BE2C (cell line): Measurements from ENCODE around the gene DZIP3.
"Not testable (repeated sequence)": the region's sequence is repeated elsewhere in the genome, so short reads cannot be mapped to it uniquely, and the experiment has no call there.

Experiments
- DNase-seq: peaks from one replicate; pipeline ENCODE4 v3.0.0-alpha.2; 2020
- H3K27me3 ChIP-seq: fragments of 250-450 bp; sonication (Bioruptor Pico); 2 replicates; pipeline ENCODE4 v1.5.1; 2020; ENCODE audit warnings: mild to moderate bottlenecking
- H3K36me3 ChIP-seq: fragments of 250-450 bp; sonication (Bioruptor Pico); 2 replicates; pipeline ENCODE4 v1.5.1; 2020; ENCODE audit warnings: mild to moderate bottlenecking
- H3K4me1 ChIP-seq: fragments of 250-450 bp; sonication (Bioruptor Pico); 2 replicates; pipeline ENCODE4 v1.5.1; 2020
- H3K4me3 ChIP-seq: 2 replicates; pipeline ENCODE4 v1.5.1; 2011; ENCODE audit warnings: low read depth, low read length
- H3K9me3 ChIP-seq: fragments of 250-450 bp; sonication (Bioruptor Pico); 2 replicates; pipeline ENCODE4 v1.5.1; 2020
- CTCF ChIP-seq: IDR thresholded peaks from 2 replicates; pipeline ENCODE4 v1.5.1; 2012; ENCODE audit warnings: mild to moderate bottlenecking, low read depth, low read length

DZIP3 gene

GRCh38 chr3:108602935-108603294, 13.4 kb downstream of the DZIP3 start:
- no peak for DNase-seq
- TF ChIP-seq CTCF = no peak
- no peaks in the 10 kb centered on the region for H3K4me1 ChIP-seq
- no peak overlapping the region for H3K4me3 ChIP-seq
- no peaks in the 10 kb centered on the region for H3K27me3 ChIP-seq
- no peaks in the 10 kb centered on the region for H3K9me3 ChIP-seq
- H3K36me3 ChIP-seq = no peaks in the 10 kb centered on the region

- DNase-seq = no peak
- Histone ChIP-seq H3K36me3 (no peaks in the 10 kb centered on the region), H3K27me3 (no peaks in the 10 kb centered on the region), H3K4me1 (no peaks in the 10 kb centered on the region), H3K9me3 (no peaks in the 10 kb centered on the region), H3K4me3 (no peak overlapping the region)
- TF ChIP-seq CTCF = no peak
Measured at GRCh38 chr3:108603691-108604090, 14.2 kb downstream of the DZIP3 start.

GRCh38 chr3:108605028-108605427, 15.5 kb downstream of the DZIP3 start:
- Histone ChIP-seq H3K9me3 (no peaks in the 10 kb centered on the region), H3K27me3 (no peaks in the 10 kb centered on the region), H3K36me3 (no peaks in the 10 kb centered on the region), H3K4me1 (no peaks in the 10 kb centered on the region), H3K4me3 (no peak overlapping the region)
- TF ChIP-seq CTCF = no peak
- DNase-seq = no peak

- H3K36me3 ChIP-seq = no peaks in the 10 kb centered on the region
- no peak for TF ChIP-seq CTCF
- no peaks in the 10 kb centered on the region for H3K9me3 ChIP-seq
- H3K4me1 ChIP-seq = no peaks in the 10 kb centered on the region
- H3K4me3 ChIP-seq = no peak overlapping the region
- no peak for DNase-seq
- H3K27me3 ChIP-seq = no peaks in the 10 kb centered on the region
Measured at GRCh38 chr3:108605491-108605890, 16.0 kb downstream of the DZIP3 start.

- H3K4me3 ChIP-seq = no peak overlapping the region
- H3K9me3 ChIP-seq = no peaks in the 10 kb centered on the region
- no peak for TF ChIP-seq CTCF
- DNase-seq = no peak
- H3K27me3 ChIP-seq = no peaks in the 10 kb centered on the region
- no peaks in the 10 kb centered on the region for H3K4me1 ChIP-seq
- no peaks in the 10 kb centered on the region for H3K36me3 ChIP-seq
Measured at GRCh38 chr3:108608750-108609149, 19.2 kb downstream of the DZIP3 start.

- no peak for DNase-seq
- H3K36me3 ChIP-seq = no peaks in the 10 kb centered on the region
- no peaks in the 10 kb centered on the region for H3K27me3 ChIP-seq
- H3K9me3 ChIP-seq = no peaks in the 10 kb centered on the region
- H3K4me3 ChIP-seq = no peak overlapping the region
- TF ChIP-seq CTCF = no peak
- H3K4me1 ChIP-seq = no peaks in the 10 kb centered on the region
Measured at GRCh38 chr3:108610651-108611050, 21.1 kb downstream of the DZIP3 start.

GRCh38 chr3:108616090-108616489, 26.6 kb downstream of the DZIP3 start:
- H3K9me3 ChIP-seq, DNase-seq, H3K4me3 ChIP-seq, H3K27me3 ChIP-seq, H3K4me1 ChIP-seq, H3K36me3 ChIP-seq: not testable (repeated sequence)
